ENCODE results near the gene FARP1.

Gene FARP1

DNA sequence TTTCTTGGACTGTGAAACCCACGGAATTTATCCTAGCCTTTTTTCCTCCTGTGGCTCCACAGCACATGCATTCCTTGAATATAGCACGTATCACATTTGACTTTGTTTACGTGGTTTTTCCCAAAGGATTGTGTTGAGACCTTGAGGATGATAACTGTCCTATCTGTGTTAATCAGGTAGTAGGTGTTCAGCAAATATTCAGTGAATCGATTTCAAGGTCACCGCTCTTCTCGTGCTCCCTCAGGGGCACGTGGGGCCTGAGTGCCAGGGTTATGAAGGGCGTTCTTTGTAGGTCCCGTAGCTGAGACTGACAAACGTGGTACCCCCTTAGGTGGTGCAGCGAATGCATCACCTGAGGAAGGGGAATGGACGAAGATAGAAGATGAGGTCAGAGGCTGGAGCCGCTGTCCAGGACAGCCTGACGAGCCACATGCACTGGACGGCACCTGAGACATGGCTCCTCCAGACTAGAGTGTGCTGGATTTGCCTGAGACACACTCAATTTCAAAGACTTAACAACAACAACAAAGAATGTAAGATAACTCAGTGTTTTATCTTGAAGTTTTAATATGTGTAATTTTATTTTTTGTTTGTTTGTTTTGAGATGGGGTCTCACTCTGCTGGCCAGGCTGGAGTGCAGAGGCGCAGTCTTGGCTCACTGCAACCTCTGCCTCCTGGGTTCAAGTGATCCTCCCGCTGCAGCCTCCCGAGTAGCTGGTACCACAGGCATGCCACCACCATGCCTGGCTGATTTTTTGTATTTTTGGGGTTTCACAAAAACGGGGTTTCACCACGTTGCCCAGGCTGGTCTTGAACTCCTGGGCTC, 165.4 kb downstream of the FARP1 start:
- DNase-seq (ENCODE audit: low spot score) = no peak

DNA sequence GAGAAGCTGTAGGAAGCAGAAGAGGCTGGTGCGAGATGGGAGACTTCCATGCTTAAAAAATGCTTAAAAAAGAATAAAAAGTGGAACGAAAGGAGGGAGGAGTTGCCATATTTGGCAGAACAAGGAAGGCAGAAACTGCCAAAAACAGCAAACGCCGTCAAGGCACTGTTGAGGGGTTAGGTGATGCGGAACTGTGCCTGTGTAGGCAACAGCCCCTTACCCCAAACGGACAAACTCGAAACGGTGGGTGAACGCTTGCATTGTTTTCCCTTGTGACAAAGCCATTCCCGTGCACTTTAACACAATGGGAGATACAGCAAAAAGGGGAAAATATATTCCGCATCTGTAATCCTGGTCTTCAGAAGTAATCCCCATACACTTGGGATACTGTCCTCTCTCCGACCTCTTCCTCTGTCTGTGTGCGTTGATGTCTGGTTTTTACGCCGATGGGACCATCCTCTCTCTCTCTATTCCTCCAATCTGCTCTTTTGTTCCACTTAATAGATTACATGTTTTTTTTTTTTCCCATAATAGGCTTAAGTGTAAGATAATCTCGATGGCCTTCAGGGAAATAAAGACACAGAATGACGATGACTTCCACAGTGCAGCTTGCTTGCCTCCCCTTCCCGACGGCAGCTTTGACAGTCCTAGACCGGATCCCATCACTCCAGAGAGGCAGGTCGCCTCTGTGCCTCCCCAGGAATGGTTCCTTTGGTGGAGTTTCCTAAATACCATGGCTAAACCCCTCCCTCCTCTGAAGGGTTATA, 166.9 kb downstream of the FARP1 start:
- DNase-seq (ENCODE audit: low spot score) = no peak

DNA sequence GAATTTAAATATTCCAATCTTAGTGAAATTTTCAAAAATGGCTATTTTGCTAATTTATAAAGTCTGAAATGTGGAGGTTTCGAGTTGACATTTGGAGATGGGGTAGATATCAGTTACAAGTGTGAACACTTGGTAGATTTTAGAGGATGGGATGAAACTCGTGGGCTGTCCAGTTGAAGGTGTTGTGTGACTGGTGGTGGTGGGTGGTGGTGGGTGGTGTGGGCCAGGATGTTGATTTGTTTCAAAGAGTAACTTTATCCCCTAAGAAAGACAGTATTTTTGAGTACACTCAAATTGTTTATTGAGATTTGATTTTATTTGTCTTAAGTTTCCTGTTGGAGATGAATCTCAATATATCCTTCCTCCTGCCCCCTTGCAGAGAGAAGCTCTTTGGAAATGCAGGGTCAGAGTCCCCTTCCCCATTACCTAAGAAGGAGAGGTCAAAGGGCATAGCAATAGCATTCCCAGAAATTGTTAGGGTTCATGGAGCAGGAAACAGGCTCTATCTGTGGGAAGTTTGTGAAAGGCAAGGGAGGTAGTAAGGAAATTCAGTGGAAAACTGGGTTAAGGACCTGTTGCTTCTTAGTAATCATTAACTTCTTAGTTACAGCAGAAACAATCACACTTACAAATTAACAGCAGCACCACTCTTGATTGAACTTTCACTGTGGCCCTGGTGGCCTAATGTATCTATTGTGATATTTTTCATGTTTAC, 167.7 kb downstream of the FARP1 start:
- DNase-seq (ENCODE audit: low spot score) = no peak

DNA sequence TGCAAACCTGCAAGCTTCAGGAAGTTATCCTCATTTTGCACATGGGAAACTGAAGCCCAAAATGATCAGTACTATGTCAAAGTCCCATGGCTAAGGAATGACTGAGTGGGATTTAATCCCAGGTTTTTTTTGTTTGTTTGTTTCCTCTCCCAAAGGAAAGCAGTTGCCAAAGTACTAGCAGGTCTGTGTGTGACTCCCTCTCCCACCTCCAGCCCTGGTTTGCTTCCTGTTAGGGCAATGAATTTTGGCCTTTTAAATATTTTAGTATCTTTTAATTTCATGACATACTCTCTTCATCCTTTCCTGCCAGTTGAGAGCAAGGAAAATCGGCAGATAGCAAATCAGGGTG, 168.3 kb downstream of the FARP1 start:
- no peak for DNase-seq (ENCODE audit: low spot score)

DNA sequence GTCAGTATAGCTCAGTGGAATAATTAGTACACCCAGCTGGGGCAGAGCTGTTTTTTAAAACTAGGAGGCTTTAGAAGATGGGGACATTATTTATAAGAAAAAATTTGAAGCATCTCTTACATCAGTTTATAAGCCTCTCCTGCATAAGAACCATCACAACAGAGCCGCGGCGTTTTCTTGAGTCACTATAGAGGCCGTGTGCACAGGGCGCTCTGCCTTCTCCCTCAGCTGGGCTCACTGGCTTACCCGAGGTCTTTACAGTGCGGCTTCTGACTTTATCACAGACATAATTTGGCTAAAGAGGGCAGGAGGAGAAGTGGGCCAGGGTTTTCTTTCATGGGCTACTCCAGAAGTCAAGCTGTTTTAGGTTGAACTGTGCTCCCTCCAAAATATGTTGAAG, 169.7 kb downstream of the FARP1 start:
- DNase-seq (ENCODE audit: low spot score) = no peak

DNA sequence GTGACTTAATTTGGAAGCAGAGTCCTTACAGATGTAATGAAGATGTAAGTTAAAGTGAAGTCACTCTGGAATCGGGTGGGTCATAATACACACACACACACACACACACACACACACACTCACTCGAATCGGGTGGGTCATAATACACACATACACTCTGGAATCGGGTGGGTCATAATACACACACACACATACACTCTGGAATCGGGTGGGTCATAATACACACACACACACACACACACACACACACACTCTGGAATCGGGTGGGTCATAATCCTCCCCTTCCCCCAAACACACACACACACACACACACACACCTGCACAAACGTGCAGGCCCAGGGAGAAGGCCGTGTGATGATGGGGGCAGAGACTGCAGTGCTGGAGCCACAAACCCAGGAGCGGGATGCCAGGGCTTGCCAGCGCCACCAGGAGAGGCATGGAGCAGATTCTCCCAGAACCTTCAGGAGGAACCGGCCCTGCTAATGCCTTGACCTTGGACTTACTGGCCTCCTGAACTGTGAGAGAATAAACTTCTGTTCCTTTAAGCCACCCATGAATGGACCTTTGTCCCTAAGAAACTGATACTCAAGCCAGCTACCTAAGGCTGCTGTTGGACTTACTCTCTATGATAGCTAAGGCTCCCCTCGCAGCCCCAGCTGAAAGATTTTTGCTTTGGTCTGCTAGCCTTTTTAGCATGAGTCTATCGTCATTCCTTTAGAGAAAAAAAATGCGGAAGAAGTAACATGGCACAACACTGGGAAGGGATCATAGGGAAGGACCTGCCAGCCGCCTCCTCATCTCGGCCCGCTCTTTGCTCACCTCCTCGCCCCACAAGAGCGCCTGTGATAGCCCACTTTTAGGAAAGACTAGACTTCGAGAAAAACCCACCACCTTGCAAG, 170.4 kb downstream of the FARP1 start:
- DNase-seq (ENCODE audit: low spot score) = no peak

DNA sequence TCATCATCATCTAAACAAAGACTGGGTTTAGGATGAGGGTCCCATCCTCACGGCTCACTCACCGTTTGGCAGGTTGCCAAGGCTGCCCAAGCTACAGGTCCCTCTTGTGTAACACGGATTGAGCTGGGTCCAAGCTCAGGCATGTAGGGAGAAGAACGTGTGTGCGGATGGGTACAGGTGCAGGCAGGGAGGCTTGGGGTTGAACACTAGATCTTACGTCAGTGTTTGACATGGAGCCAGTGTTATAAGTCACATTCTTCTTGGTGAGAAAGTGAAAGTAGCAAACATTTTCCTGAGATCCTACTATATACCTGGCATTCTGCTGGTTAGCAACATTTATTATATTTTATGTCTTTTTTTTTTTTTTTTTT, 171.0 kb downstream of the FARP1 start:
- no peak for DNase-seq (ENCODE audit: low spot score)

DNA sequence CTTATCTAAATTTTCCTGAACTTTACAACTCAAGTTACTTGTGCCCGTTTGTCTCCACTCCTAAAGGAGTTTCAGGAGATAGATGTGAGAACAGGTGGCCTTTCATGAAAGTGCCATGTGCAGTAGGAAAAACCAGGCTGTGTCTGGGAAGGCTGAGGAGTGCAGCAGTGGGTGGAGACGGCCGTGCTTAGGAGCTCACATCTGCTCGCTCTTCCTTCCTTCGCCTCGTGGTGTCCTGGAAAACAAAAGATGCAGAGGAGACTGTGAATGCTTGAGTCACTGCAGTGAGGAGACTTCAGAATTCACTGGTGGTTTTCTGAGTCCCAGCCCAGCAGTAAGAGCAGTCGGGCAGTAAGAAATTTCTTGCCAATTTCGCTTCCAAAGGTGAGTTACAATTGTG, 172.6 kb downstream of the FARP1 start:
- peak; percentile 42 for DNase-seq (ENCODE audit: low spot score)

DNA sequence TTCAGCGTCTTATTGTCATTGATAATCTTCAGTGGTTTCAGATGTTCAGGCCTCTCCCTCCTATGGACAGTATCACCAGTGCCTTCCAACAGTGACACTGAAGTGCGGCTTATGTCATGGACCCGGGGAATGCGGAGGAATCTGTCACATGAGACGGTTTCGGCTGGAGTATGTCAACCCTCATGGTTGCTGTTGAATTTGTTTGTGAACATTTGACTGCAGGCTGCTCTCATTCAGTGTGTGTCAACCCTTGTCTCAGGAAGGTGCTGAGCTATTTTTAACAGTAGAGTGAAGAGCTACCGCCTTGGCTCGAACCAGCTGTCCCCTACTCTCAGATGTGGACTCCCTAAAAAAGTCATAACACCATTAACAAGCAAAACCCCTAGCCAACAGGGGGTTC, 173.0 kb downstream of the FARP1 start:
- DNase-seq (ENCODE audit: low spot score) = no peak

DNA sequence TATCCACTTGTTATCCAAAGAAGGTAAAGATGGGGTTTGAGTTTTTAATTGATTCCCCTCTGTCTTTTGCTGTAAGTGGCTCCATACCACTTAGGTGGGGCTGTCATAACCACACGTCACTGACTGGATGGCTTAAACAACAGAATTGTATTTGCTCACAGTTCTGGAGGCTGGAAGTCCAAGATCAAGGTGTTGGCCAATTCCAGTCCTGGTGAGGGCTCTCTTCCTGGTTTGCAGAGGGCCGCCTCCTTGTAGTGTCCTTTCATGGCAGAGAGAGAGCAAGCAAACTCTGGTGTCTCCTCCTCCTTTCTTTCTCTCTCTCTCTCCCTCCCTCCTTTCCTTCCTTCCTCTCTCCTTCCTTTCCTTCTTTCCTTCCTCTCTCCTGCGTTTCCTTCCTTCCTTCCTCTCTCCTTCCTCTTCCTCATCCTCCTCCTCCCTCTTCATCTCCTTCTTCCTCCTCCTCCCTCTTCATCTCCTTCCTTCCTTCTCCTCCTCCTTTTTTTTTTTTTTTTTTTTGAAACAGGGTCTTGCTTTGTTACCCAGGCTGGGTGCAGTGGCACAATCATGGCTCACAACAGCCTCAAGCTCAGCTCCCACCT, 174.8 kb downstream of the FARP1 start:
- no peak for DNase-seq (ENCODE audit: low spot score)

DNA sequence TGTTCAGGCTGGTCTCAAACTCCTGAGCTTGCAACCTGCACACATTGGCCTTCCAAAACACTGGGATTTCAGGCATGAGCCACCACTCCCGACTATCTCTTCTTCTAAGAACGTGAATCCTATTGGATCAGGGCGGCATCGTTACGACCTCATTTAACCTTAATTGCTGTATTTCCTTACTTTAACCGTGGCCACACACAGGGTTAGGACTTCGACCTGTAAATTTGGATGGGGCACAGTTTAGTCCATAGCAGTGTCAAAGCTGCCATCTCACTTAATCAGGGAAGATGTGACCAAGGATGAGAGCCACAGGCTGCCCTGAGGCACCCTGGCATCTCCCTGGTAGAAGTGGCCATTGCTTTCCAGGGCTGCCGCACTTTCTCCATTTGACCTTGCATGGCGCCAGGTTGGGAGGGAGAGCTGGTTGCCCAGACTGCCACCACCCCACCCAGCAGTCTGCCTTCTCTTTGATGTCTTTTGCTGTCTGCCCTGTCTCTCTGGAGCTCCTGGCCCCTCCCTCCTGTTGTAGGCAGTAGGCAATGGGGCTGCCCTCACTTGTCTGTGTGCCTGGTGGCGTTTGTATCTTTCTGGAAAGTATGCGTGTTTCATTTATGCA, 175.5 kb downstream of the FARP1 start:
- DNase-seq (ENCODE audit: low spot score) = no peak

DNA sequence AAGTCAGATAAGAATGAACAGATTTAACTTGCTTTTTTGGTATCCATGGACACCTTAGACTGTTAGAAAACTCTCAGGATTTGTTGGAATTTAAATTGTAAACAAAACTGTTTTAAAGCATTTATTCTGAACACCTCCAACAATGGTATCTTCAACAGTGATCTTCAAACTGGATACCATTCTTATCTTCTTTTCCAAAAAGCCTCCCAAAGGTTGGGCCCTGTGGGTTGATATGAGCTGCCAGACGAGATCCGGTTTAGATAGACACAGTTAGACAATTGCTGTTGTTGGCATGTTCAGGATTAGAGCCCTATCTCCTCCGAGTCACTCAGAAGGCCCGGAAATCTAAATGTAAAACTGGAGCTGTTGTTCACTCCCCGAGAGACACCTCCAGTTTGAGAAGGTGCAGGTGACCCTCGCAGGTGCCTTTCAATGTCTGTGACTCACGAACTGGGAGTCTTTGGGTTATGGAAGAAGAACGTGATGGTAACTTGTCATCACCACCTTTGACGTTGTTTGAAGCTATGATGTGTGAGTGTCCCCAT, 177.7 kb downstream of the FARP1 start:
- no peak for DNase-seq (ENCODE audit: low spot score)

DNA sequence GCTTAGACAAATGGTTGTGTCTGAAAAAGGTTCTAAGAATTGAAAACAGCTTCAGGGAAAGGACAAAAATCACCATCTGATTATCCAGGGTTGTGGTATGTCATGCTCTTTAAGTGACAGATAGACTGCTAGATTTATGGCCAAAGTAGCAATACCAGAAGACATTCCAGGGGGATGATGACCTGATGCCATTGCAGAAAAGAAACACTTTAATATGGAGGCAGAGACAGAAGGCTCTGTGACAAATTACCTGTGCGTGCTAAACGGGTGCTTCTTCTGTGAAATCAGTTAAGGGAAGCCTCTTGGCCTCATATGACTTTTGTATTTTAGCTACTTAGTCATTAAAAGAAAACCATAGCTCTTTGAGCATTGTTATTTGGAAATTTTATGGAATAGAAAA, 178.5 kb downstream of the FARP1 start:
- no peak for DNase-seq (ENCODE audit: low spot score)

DNA sequence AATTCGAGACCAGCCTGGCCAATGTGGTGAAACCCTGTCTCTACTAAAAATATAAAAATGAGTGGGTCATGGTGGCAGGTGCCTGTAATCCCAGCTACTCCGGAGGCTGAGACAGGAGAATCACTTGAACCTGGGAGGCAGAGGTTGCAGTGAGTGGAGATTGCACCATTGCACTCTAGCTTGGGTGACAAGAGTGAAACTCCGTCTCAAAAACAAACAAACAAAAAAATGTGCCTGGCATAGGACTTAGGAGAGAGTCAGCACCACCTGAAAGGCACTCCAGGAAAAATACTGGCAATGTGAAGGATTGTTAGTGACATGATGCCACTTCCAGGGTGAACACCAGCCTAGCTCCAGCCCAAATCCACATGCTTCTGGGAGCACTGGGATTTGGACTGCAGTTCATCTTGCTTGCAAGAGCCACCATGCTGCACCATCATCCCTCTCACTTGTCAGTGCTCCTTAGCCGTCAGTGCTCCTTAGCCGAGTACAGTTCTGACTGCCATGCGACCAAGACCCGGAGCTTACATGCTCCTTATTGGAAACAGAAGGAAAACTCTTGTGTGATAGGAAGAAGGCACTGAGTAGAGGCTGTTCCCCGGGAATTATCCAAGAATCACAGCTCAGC, 179.3 kb downstream of the FARP1 start:
- no peak for DNase-seq (ENCODE audit: low spot score)

DNA sequence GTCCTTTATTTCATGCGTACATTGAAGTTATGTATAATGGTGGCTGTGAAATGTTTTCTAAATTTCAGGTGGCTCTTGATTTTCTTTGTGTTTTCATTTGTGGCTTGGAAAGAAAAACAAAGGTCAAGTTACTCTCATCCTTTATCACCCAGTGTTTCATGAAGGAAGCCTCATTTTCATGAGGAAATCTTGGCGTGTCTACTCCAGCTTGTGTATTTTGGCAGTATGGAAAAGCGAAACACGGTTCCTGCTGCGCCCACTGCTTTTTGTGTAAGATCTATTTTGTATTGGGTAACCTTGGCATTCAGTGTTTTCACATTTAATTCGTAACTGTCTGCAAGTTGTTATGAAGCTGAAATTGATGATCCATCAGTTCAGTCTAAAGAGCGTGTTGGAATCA, 181.2 kb downstream of the FARP1 start:
- no peak for DNase-seq (ENCODE audit: low spot score)

DNA sequence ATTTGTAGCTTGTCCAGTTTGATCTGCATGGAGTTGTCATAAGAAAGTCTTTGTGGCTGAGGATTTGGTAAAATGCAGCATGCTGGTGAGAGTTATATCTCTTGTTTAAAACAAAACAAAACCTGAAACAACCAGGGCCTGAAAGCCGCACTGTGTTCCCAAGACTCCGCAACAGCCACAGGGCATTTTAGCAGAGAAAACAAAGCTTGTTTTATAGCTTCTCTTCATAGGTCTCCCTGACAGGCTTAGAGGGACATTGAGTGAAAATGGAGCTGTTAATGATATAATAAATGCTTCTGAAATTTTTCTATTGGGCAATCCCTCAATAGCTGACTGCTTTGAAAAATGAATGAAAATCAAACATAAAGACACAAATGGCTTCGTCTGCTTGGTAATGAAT, 182.8 kb downstream of the FARP1 start:
- DNase-seq (ENCODE audit: low spot score) = no peak

DNA sequence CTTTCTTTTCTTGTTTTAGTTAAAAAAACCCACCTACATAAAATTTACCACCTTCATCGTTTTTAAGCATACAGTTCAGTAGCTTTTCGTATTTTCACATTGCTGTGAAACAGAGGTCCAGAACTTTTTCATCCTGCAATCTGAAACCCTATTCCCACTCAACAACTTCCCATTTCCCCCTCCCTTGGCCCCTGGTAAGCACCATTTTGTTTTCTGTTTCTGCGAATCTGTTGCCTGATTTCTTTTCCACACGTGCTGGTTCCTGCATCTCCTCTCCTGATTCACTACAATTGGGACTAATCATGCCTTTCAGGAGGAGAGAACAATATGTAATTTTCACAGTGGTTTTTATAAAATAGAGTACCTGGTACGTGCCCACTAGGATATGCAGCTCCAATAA, 183.4 kb downstream of the FARP1 start:
- no peak for DNase-seq (ENCODE audit: low spot score)

DNA sequence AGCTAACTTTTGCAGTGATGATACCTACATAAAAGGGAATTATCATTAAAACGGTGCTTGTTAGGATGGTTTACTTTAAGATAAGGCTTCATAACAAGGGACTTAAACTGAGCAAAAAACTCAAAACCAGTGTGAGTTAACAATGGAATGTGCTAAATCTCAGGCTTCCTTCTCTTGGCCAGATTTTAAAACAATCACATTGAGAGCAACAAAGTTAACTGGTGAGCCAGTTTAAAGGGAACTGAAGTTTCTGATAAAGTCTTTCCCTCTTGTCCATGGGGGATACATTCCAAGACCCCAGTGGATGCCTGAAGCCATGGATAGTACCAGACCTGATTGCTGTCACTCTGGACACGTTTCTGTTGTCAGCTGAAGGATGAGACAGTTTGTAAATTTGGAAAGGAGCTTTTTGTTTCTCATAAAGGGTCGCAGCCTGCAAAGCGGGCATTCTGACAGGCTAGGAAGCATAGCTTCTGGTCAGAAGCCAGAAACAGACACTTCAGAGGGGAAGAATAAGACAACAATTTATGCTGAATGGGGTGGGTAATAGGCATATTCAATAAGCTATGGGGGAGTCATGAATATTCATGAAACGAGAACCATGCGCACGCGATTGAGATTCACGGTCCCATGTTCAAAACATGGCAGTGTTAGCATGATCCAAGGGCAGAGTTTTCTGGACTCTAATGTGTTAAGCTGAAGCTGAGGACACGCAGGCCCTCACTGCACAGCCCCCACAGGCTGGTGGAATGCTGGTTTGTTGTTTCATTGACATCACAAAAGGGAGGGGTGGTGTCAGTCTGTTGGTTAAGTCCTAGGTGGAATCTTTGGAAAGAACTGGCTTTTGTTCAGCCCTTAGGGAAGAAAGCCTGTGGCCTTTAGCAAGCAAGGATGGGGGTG, 184.7 kb downstream of the FARP1 start:
- peak; percentile 62 for DNase-seq (ENCODE audit: low spot score)

DNA sequence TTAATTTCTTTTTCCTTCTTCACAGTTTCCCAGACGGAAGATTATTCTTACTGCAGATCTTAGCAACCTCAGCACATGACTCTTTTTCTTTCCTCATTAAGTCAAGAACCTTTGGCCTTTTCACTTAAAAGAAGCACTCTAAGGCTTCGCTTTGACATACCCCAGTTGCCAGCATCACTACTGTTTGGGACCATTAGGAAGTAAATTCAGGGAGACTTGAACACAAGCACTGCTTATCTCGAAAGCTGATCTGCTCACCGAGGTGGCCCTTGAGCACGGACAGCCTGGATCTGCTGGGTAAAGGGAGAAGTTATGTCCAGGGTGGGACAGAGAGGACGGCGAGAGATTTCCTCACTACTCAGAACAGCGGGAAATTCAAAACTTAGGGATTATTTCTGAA, 185.6 kb downstream of the FARP1 start:
- DNase-seq (ENCODE audit: low spot score) = no peak
